ENCODE data around the gene CLEC2A. TPM values are rescaled to one million over a fixed set of nuclear protein-coding genes. Genes with fewer than 3 reads are reported as not detected.
"Not testable (repeated sequence)": the region's sequence is repeated elsewhere in the genome, so short reads cannot be mapped to it uniquely, and the experiment has no call there.

The CLEC2A gene
- total RNA-seq (not detected), polyA plus RNA-seq (under 1 TPM in 1 of 2 donors, not detected in 1; 0.22 TPM), total RNA-seq (not detected)

GRCh38 chr12:9932270-9932669 is at the start of gene CLEC2A:
CLEC2A (minus strand) TSS chr12:9932370; CDS start chr12:9932329, 41 bp downstream.
- H3K36me3 ChIP-seq (ENCODE audit: control insufficient read depth in 2 of 3, insufficient read depth in 3 of 3, low read length in 3 of 3) = no peaks in the 10 kb centered on the region
- Mint-ChIP-seq H3K27ac (no peak within 1 kb of the TSS), H3K4me1 (peaks cover 0 to 5% (median 0%) of the 10 kb centered on the region in 7 donors), H3K4me3 (no peak within 1 kb of the TSS), H3K36me3 (peaks cover 0 to 4% (median 0%) of the 10 kb centered on the region in 5 donors), H3K27me3 (peaks cover 0 to 37% (median 0%) of the 10 kb centered on the region in 5 donors), H3K9me3 (no peaks in the 10 kb centered on the region)
- H3K27ac ChIP-seq (ENCODE audit: low read depth, low read length) = no peak within 1 kb of the TSS
- no peak for ATAC-seq
- DNase-seq = no peak
- H3K27me3 ChIP-seq (ENCODE audit: control insufficient read depth in 2 of 2, insufficient read depth in 2 of 2, low read length in 2 of 2) = no peaks in the 10 kb centered on the region
- intact Hi-C loops (cut with micrococcal nuclease) = no loop called here
- ChIA-PET POLR2A (interaction anchor here (0.9 kb wide), 1 partner anchor 119 kb away, joined by 4 read pairs; no protein-coding TSS in a partner anchor), CTCF (interaction anchor here (0.7 to 1.5 kb wide), 5 partner anchors 8 to 183 kb away, joined by 3 to 6 read pairs (median 3); no protein-coding TSS in a partner anchor)
- no peaks in the 10 kb centered on the region for H3K9me3 ChIP-seq (ENCODE audit: control insufficient read depth in 2 of 3, low read length in 3 of 3)
- H3K4me3 ChIP-seq (ENCODE audit: low read length) = no peak within 1 kb of the TSS
- H3K4me1 ChIP-seq (ENCODE audit: control insufficient read depth in 2 of 2, insufficient read depth in 2 of 2, low read length in 2 of 2) = no peaks in the 10 kb centered on the region

- no peak overlapping the region for H3K27ac Mint-ChIP-seq
- peaks cover 0 to 51% (median 3%) of the 10 kb centered on the region in 5 donors for H3K27me3 Mint-ChIP-seq
- POLR2A ChIA-PET = no interaction called here
- ATAC-seq = no peak
- peaks cover 3 to 11% (median 7%) of the 10 kb centered on the region in 5 donors for H3K36me3 Mint-ChIP-seq
- DNase-seq = no peak
- Histone ChIP-seq H3K4me1 (ENCODE audit: control insufficient read depth in 2 of 2, insufficient read depth in 2 of 2, low read length in 2 of 2) (no peaks in the 10 kb centered on the region), H3K36me3 (ENCODE audit: control insufficient read depth in 2 of 3, insufficient read depth in 3 of 3, low read length in 3 of 3) (no peaks in the 10 kb centered on the region), H3K4me3 (ENCODE audit: low read length) (no peak overlapping the region), H3K27me3 (ENCODE audit: control insufficient read depth in 2 of 2, insufficient read depth in 2 of 2, low read length in 2 of 2) (no peaks in the 10 kb centered on the region), H3K9me3 (ENCODE audit: control insufficient read depth in 2 of 3, low read length in 3 of 3) (no peaks in the 10 kb centered on the region), H3K27ac (ENCODE audit: low read depth, low read length) (no peak overlapping the region)
- intact Hi-C loops (cut with micrococcal nuclease) = no loop called here
- H3K4me3 Mint-ChIP-seq = no peak overlapping the region
- CTCF ChIA-PET = no interaction called here
- peaks cover 2 to 21% (median 8%) of the 10 kb centered on the region in 11 donors for H3K9me3 Mint-ChIP-seq
- H3K4me1 Mint-ChIP-seq = no peaks in the 10 kb centered on the region
Observed at GRCh38 chr12:9980126-9980525, 48.0 kb upstream of the CLEC2A start.

GRCh38 chr12:9977916-9978315 is 45.7 kb upstream of the CLEC2A start:
- POLR2A ChIA-PET = interaction anchor here (0.8 kb wide), 1 partner anchor 10 kb away, joined by 3 read pairs; no protein-coding TSS in a partner anchor
- no peak for ATAC-seq
- H3K27me3 Mint-ChIP-seq = peaks cover 0 to 61% (median 6%) of the 10 kb centered on the region in 5 donors

GRCh38 chr12:9976626-9977025 is 44.5 kb upstream of the CLEC2A start:
- H3K4me1 Mint-ChIP-seq; H3K4me3 Mint-ChIP-seq; H3K27ac ChIP-seq (ENCODE audit: low read depth, low read length); DNase-seq; H3K9me3 ChIP-seq (ENCODE audit: control insufficient read depth in 2 of 3, low read length in 3 of 3); intact Hi-C loops (cut with micrococcal nuclease); H3K27ac Mint-ChIP-seq; ATAC-seq; H3K4me1 ChIP-seq (ENCODE audit: control insufficient read depth in 2 of 2, insufficient read depth in 2 of 2, low read length in 2 of 2); H3K36me3 ChIP-seq (ENCODE audit: control insufficient read depth in 2 of 3, insufficient read depth in 3 of 3, low read length in 3 of 3); H3K4me3 ChIP-seq (ENCODE audit: low read length); H3K27me3 ChIP-seq (ENCODE audit: control insufficient read depth in 2 of 2, insufficient read depth in 2 of 2, low read length in 2 of 2): not testable (repeated sequence)
- ChIA-PET CTCF (interaction anchor here (0.7 kb wide), 1 partner anchor 168 kb away, joined by 3 read pairs; no protein-coding TSS in a partner anchor), POLR2A (interaction anchor here (0.6 kb wide), 1 partner anchor 1003 kb away, joined by 5 read pairs; no protein-coding TSS in a partner anchor)
- peaks cover 6 to 13% (median 8%) of the 10 kb centered on the region in 5 donors for H3K36me3 Mint-ChIP-seq
- peaks cover 2 to 25% (median 10%) of the 10 kb centered on the region in 11 donors for H3K9me3 Mint-ChIP-seq
- peaks cover 0 to 61% (median 6%) of the 10 kb centered on the region in 5 donors for H3K27me3 Mint-ChIP-seq

More at GRCh38 chr12:9977916-9978315, 45.7 kb upstream of the CLEC2A start:
- CTCF ChIA-PET = interaction anchor here (0.7 kb wide), 2 partner anchors 22 to 762 kb away, joined by 3 to 4 read pairs; no protein-coding TSS in a partner anchor
- Histone ChIP-seq H3K4me1 (ENCODE audit: control insufficient read depth in 2 of 2, insufficient read depth in 2 of 2, low read length in 2 of 2) (no peaks in the 10 kb centered on the region), H3K27me3 (ENCODE audit: control insufficient read depth in 2 of 2, insufficient read depth in 2 of 2, low read length in 2 of 2) (no peaks in the 10 kb centered on the region), H3K9me3 (ENCODE audit: control insufficient read depth in 2 of 3, low read length in 3 of 3) (no peaks in the 10 kb centered on the region), H3K4me3 (ENCODE audit: low read length) (no peak overlapping the region), H3K27ac (ENCODE audit: low read depth, low read length) (no peak overlapping the region), H3K36me3 (ENCODE audit: control insufficient read depth in 2 of 3, insufficient read depth in 3 of 3, low read length in 3 of 3) (no peaks in the 10 kb centered on the region)
- H3K4me3 Mint-ChIP-seq = no peak overlapping the region
- H3K4me1 Mint-ChIP-seq = peaks cover 0 to under 1% (median 0%) of the 10 kb centered on the region in 7 donors
- no peak for DNase-seq
- no peak overlapping the region for H3K27ac Mint-ChIP-seq
- peaks cover 2 to 25% (median 10%) of the 10 kb centered on the region in 11 donors for H3K9me3 Mint-ChIP-seq
- peaks cover 6 to 13% (median 8%) of the 10 kb centered on the region in 5 donors for H3K36me3 Mint-ChIP-seq
- intact Hi-C loops (cut with micrococcal nuclease) = no loop called here

GRCh38 chr12:9975614-9976013 is 43.4 kb upstream of the CLEC2A start:
- H3K27me3 ChIP-seq (ENCODE audit: control insufficient read depth in 2 of 2, insufficient read depth in 2 of 2, low read length in 2 of 2) = no peaks in the 10 kb centered on the region
- H3K36me3 ChIP-seq (ENCODE audit: control insufficient read depth in 2 of 3, insufficient read depth in 3 of 3, low read length in 3 of 3) = no peaks in the 10 kb centered on the region
- H3K4me1 ChIP-seq (ENCODE audit: control insufficient read depth in 2 of 2, insufficient read depth in 2 of 2, low read length in 2 of 2) = no peaks in the 10 kb centered on the region
- DNase-seq (no peak), ATAC-seq (no peak)
- Mint-ChIP-seq H3K36me3 (peaks cover 6 to 13% (median 8%) of the 10 kb centered on the region in 5 donors), H3K27ac (no peak overlapping the region), H3K4me3 (no peak overlapping the region), H3K4me1 (peaks cover 0 to 2% (median 0%) of the 10 kb centered on the region in 7 donors), H3K27me3 (peaks cover 0 to 58% (median 6%) of the 10 kb centered on the region in 5 donors), H3K9me3 (peaks cover 2 to 25% (median 10%) of the 10 kb centered on the region in 11 donors)
- intact Hi-C loops (cut with micrococcal nuclease) = no loop called here
- H3K27ac ChIP-seq (ENCODE audit: low read depth, low read length) = no peak overlapping the region
- CTCF ChIA-PET = no interaction called here
- H3K9me3 ChIP-seq (ENCODE audit: control insufficient read depth in 2 of 3, low read length in 3 of 3) = no peaks in the 10 kb centered on the region
- no peak overlapping the region for H3K4me3 ChIP-seq (ENCODE audit: low read length)
- POLR2A ChIA-PET = no interaction called here

GRCh38 chr12:9974731-9975130 is 42.6 kb upstream of the CLEC2A start:
- H3K4me3 ChIP-seq (ENCODE audit: low read length); DNase-seq; CTCF ChIA-PET; H3K4me3 Mint-ChIP-seq; H3K36me3 ChIP-seq (ENCODE audit: control insufficient read depth in 2 of 3, insufficient read depth in 3 of 3, low read length in 3 of 3); intact Hi-C loops (cut with micrococcal nuclease); H3K9me3 ChIP-seq (ENCODE audit: control insufficient read depth in 2 of 3, low read length in 3 of 3); POLR2A ChIA-PET; ATAC-seq; H3K27ac ChIP-seq (ENCODE audit: low read depth, low read length); H3K27me3 ChIP-seq (ENCODE audit: control insufficient read depth in 2 of 2, insufficient read depth in 2 of 2, low read length in 2 of 2); H3K4me1 Mint-ChIP-seq; H3K27ac Mint-ChIP-seq; H3K4me1 ChIP-seq (ENCODE audit: control insufficient read depth in 2 of 2, insufficient read depth in 2 of 2, low read length in 2 of 2): not testable (repeated sequence)
- peaks cover 2 to 25% (median 10%) of the 10 kb centered on the region in 11 donors for H3K9me3 Mint-ChIP-seq
- peaks cover 6 to 12% (median 8%) of the 10 kb centered on the region in 5 donors for H3K36me3 Mint-ChIP-seq
- H3K27me3 Mint-ChIP-seq = peaks cover 0 to 50% (median 0%) of the 10 kb centered on the region in 5 donors

- H3K9me3 ChIP-seq (ENCODE audit: control insufficient read depth in 2 of 3, low read length in 3 of 3) = no peaks in the 10 kb centered on the region
- ATAC-seq (no peak), DNase-seq (no peak)
- peaks cover 0 to 46% (median 0%) of the 10 kb centered on the region in 5 donors for H3K27me3 Mint-ChIP-seq
- no peaks in the 10 kb centered on the region for H3K27me3 ChIP-seq (ENCODE audit: control insufficient read depth in 2 of 2, insufficient read depth in 2 of 2, low read length in 2 of 2)
- intact Hi-C loops (cut with micrococcal nuclease) = no loop called here
- H3K9me3 Mint-ChIP-seq = peaks cover 2 to 25% (median 10%) of the 10 kb centered on the region in 11 donors
- H3K4me3 Mint-ChIP-seq = no peak overlapping the region
- CTCF ChIA-PET = no interaction called here
- no peaks in the 10 kb centered on the region for H3K4me1 ChIP-seq (ENCODE audit: control insufficient read depth in 2 of 2, insufficient read depth in 2 of 2, low read length in 2 of 2)
- H3K27ac ChIP-seq (ENCODE audit: low read depth, low read length) = no peak overlapping the region
- peaks cover 6 to 12% (median 8%) of the 10 kb centered on the region in 5 donors for H3K36me3 Mint-ChIP-seq
- no peak overlapping the region for H3K4me3 ChIP-seq (ENCODE audit: low read length)
- peaks cover 0 to 2% (median 0%) of the 10 kb centered on the region in 7 donors for H3K4me1 Mint-ChIP-seq
- H3K36me3 ChIP-seq (ENCODE audit: control insufficient read depth in 2 of 3, insufficient read depth in 3 of 3, low read length in 3 of 3) = no peaks in the 10 kb centered on the region
- POLR2A ChIA-PET = no interaction called here
- no peak overlapping the region for H3K27ac Mint-ChIP-seq
Observed at GRCh38 chr12:9973949-9974348, 41.8 kb upstream of the CLEC2A start.

Data from naive thymus-derived CD4-positive, alpha-beta T cell (primary cell).